Neural cell (in vitro differentiated cells): ENCODE results near the gene IL2RG. TPM values are rescaled to one million over a fixed set of nuclear protein-coding genes. Genes with fewer than 3 reads are reported as not detected.

Experiments
- H2AFZ ChIP-seq: fragments of 200-600, 300-800 bp; sonication (generic), shearing (Covaris generic); 2 replicates; pipeline ENCODE4 v1.6.0; 2014; ENCODE audit warnings: low read depth, mild to moderate bottlenecking, antibody characterized with exemption, low read length, moderate library complexity
- H3F3A ChIP-seq: fragments of 200-600 bp; shearing (Covaris generic); 2 replicates; pipeline ENCODE4 v1.6.1; 2016; ENCODE audit warnings: mild to moderate bottlenecking, moderate library complexity, mixed read lengths, antibody characterized with exemption, low read length; ENCODE audit not compliant: insufficient read depth, poor library complexity, severe bottlenecking
- H3K27ac ChIP-seq: fragments of 200-600, 300-800 bp; sonication (generic), shearing (Covaris generic); 2 replicates; pipeline ENCODE4 v1.5.1; 2014; ENCODE audit warnings: mild to moderate bottlenecking, low read length, moderate library complexity
- H3K27me3 ChIP-seq: fragments of 300-800, 200-600 bp; sonication (generic), shearing (Covaris generic); 2 replicates; pipeline ENCODE4 v1.6.0; 2014; ENCODE audit warnings: mild to moderate bottlenecking, low read depth, low read length, moderate library complexity; ENCODE audit not compliant: insufficient read depth
- H3K36me3 ChIP-seq: fragments of 300-800, 200-600 bp; sonication (generic), shearing (Covaris generic); 2 replicates; pipeline ENCODE4 v1.5.1; 2014; ENCODE audit warnings: mild to moderate bottlenecking, antibody characterized with exemption, low read length, moderate library complexity; ENCODE audit not compliant: insufficient read depth
- H3K4me2 ChIP-seq: fragments of 300-800, 200-600 bp; sonication (generic), shearing (Covaris generic); 2 replicates; pipeline ENCODE4 v1.6.0; 2014; ENCODE audit warnings: mild to moderate bottlenecking, low read length
- H3K4me3 ChIP-seq: fragments of 300-800, 200-600 bp; sonication (generic), shearing (Covaris generic); 2 replicates; pipeline ENCODE4 v1.5.1; 2014; ENCODE audit warnings: mild to moderate bottlenecking, low read length, moderate library complexity
- H3K79me2 ChIP-seq: fragments of 200-600 bp; shearing (Covaris generic); replicated peaks from 2 replicates; pipeline ENCODE4 v1.6.0; 2014; ENCODE audit warnings: mild to moderate bottlenecking, low read length, moderate library complexity; ENCODE audit not compliant: insufficient read depth
- H3K9ac ChIP-seq: fragments of 300-800, 200-600 bp; sonication (generic), shearing (Covaris generic); 2 replicates; pipeline ENCODE4 v1.6.1; 2016; ENCODE audit warnings: mild to moderate bottlenecking, low read length, mixed read lengths
- H3K9me2 ChIP-seq: fragments of 200-600 bp; shearing (Covaris generic); 2 replicates; pipeline ENCODE4 v1.6.1; 2016; ENCODE audit warnings: mild to moderate bottlenecking, low read length, mixed read lengths; ENCODE audit not compliant: insufficient read depth
- H3K9me3 ChIP-seq: fragments of 200-600, 300-800 bp; sonication (generic), shearing (Covaris generic); 2 replicates; pipeline ENCODE4 v1.6.1; 2016; ENCODE audit warnings: mild to moderate bottlenecking, mixed run types, low read length, moderate library complexity, mixed read lengths
- H4K20me1 ChIP-seq: fragments of 200-600 bp; shearing (Covaris generic); 2 replicates; pipeline ENCODE4 v1.6.1; 2016; ENCODE audit warnings: mild to moderate bottlenecking, mixed run types; ENCODE audit not compliant: insufficient read depth
- CTCF ChIP-seq: fragments of 450-650 bp; IDR thresholded peaks from 2 replicates; pipeline ENCODE4 v1.5.1; 2014; ENCODE audit warnings: antibody characterized with exemption, mild to moderate bottlenecking, moderate library complexity; ENCODE audit not compliant: poor library complexity, severe bottlenecking
- EP300 ChIP-seq: fragments of 450-650 bp; conservative IDR thresholded peaks from 2 replicates; pipeline ENCODE4 v1.6.1; 2014; ENCODE audit warnings: antibody characterized with exemption, mild to moderate bottlenecking, moderate library complexity; ENCODE audit not compliant: poor library complexity, severe bottlenecking
- EZH2 ChIP-seq: fragments of 200-600, 300-800 bp; shearing (Covaris generic), sonication (generic); IDR thresholded peaks from 2 replicates; pipeline ENCODE4 v1.6.1; 2014; ENCODE audit warnings: antibody characterized with exemption, low read length, borderline replicate concordance, mild to moderate bottlenecking; ENCODE audit not compliant: insufficient read depth, poor library complexity, severe bottlenecking
- MXI1 ChIP-seq: fragments of 450-650 bp; conservative IDR thresholded peaks from 2 replicates; pipeline ENCODE4 v1.6.1; 2014; ENCODE audit warnings: antibody characterized with exemption, mild to moderate bottlenecking; ENCODE audit not compliant: poor library complexity, severe bottlenecking
- POLR2AphosphoS5 ChIP-seq: IDR thresholded peaks from 2 replicates; pipeline ENCODE4 v1.6.1; 2012
- RAD21 ChIP-seq: fragments of 450-650 bp; conservative IDR thresholded peaks from 2 replicates; pipeline ENCODE4 v1.6.1; 2014; ENCODE audit warnings: antibody characterized with exemption, mild to moderate bottlenecking, moderate library complexity
- REST ChIP-seq: IDR thresholded peaks from 2 replicates; pipeline ENCODE4 v1.6.1; 2012; ENCODE audit warnings: borderline replicate concordance
- SMC3 ChIP-seq: fragments of 450-650 bp; conservative IDR thresholded peaks from 2 replicates; pipeline ENCODE4 v1.6.1; 2014; ENCODE audit warnings: antibody characterized with exemption, mild to moderate bottlenecking, moderate library complexity; ENCODE audit not compliant: poor library complexity
- TAF1 ChIP-seq: IDR thresholded peaks from 2 replicates; pipeline ENCODE4 v1.6.1; 2012; ENCODE audit warnings: low read depth
- polyA plus RNA-seq: library from polyadenylated mRNA; depleted of rRNA; stranded (reverse); fragments of >200 nt; gene quantifications from 2 replicates; pipeline ENCODE4 v1.2.3, GENCODE V29; 2014

Gene IL2RG
- polyA plus RNA-seq, 1 donor from 2014 or later: not detected

GRCh38 chrX:71140440-71140839 is 29.1 kb upstream of the IL2RG start:
- Histone ChIP-seq H3K4me2 (no peak overlapping the region), H4K20me1 (no peaks in the 10 kb centered on the region), H3K4me3 (no peak overlapping the region), H3K79me2 (peaks cover 11% of the 10 kb centered on the region), H2AFZ (no peak overlapping the region), H3K27me3 (no peaks in the 10 kb centered on the region), H3K36me3 (no peaks in the 10 kb centered on the region), H3K9me2 (no peaks in the 10 kb centered on the region), H3F3A (no peaks in the 10 kb centered on the region), H3K27ac (no peak overlapping the region), H3K9ac (no peak overlapping the region), H3K9me3 (no peaks in the 10 kb centered on the region)
- TF ChIP-seq RAD21: no peak
- TF ChIP-seq EP300: no peak
- TF ChIP-seq REST: no peak
- TF ChIP-seq CTCF: no peak
- no peak for TF ChIP-seq MXI1
- no peak for TF ChIP-seq POLR2AphosphoS5
- no peak for TF ChIP-seq EZH2
- TF ChIP-seq SMC3: no peak
- no peak for TF ChIP-seq TAF1

- H3K9me3 ChIP-seq: no peaks in the 10 kb centered on the region
- H3K9ac ChIP-seq: no peak overlapping the region
- no peaks in the 10 kb centered on the region for H3K36me3 ChIP-seq
- H4K20me1 ChIP-seq: no peaks in the 10 kb centered on the region
- no peak overlapping the region for H2AFZ ChIP-seq
- TF ChIP-seq CTCF (no peak), EP300 (no peak), TAF1 (no peak), MXI1 (no peak), EZH2 (no peak), POLR2AphosphoS5 (no peak), REST (no peak), RAD21 (no peak), SMC3 (no peak)
- H3K4me2 ChIP-seq: no peak overlapping the region
- no peak overlapping the region for H3K27ac ChIP-seq
- H3K27me3 ChIP-seq: no peaks in the 10 kb centered on the region
- no peaks in the 10 kb centered on the region for H3F3A ChIP-seq
- H3K9me2 ChIP-seq: no peaks in the 10 kb centered on the region
- H3K4me3 ChIP-seq: no peak overlapping the region
- no peaks in the 10 kb centered on the region for H3K79me2 ChIP-seq
Observed at GRCh38 chrX:71131510-71131909, 20.1 kb upstream of the IL2RG start.
